Neural progenitor cell (in vitro differentiated cells): Measurements from ENCODE around the gene ATF4.

Source experiments
- EZH2 ChIP-seq: fragments of 200-600 bp; sonication (generic); IDR thresholded peaks from 2 replicates; pipeline ENCODE4 v1.6.1; 2017; ENCODE audit warnings: antibody characterized with exemption, mild to moderate bottlenecking, moderate library complexity
- EZH2phosphoT487 ChIP-seq: fragments of 200-600 bp; sonication (generic); IDR thresholded peaks from 2 replicates; pipeline ENCODE4 v1.6.1; 2017; ENCODE audit warnings: antibody characterized with exemption
- TF ChIP-seq, protein P1 (sequence below): fragments of 200-600 bp; sonication (generic); IDR thresholded peaks from 2 replicates; pipeline ENCODE4 v1.5.1; 2017; ENCODE audit warnings: antibody characterized with exemption, mild to moderate bottlenecking

DNA sequence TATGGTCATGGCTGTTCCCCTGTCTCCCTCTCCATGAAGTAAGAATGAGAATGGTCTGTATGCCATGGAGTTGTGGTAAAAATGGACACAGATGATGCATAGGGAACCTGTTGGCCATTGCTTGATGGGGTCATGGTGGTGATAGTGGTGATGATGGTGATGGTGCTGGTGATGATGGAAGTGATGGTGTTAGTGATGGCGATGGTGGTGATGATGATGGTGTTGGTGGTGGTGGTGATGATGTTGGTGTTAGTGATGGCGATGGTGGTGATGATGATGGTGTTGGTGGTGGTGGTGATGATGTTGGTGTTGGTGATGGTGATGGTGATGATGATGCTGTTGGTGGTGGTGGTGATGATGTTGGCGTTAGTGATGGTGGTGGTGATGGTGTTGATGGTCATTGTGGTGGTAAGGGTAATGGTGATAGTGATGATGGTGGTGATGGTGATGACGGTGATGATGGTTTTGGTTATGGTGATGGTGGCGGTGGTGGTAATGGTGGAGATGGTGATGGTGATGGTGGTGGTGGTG is 45.1 kb downstream of the ATF4 start:
- TF ChIP-seq EZH2phosphoT487 (no peak), EZH2 (no peak)
- TF ChIP-seq, protein P1, sequence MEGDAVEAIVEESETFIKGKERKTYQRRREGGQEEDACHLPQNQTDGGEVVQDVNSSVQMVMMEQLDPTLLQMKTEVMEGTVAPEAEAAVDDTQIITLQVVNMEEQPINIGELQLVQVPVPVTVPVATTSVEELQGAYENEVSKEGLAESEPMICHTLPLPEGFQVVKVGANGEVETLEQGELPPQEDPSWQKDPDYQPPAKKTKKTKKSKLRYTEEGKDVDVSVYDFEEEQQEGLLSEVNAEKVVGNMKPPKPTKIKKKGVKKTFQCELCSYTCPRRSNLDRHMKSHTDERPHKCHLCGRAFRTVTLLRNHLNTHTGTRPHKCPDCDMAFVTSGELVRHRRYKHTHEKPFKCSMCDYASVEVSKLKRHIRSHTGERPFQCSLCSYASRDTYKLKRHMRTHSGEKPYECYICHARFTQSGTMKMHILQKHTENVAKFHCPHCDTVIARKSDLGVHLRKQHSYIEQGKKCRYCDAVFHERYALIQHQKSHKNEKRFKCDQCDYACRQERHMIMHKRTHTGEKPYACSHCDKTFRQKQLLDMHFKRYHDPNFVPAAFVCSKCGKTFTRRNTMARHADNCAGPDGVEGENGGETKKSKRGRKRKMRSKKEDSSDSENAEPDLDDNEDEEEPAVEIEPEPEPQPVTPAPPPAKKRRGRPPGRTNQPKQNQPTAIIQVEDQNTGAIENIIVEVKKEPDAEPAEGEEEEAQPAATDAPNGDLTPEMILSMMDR: no peak
